GM21737 (cell line): ENCODE results near the gene RPL7A.
"Not testable (repeated sequence)": the region's sequence is repeated elsewhere in the genome, so short reads cannot be mapped to it uniquely, and the experiment has no call there.

Experiments used
- ATAC-seq: cut with Tn5 transposase; IDR thresholded peaks from one replicate; pipeline ENCODE4 v1.9.1; 2021; ENCODE audit warnings: mild to moderate bottlenecking, moderate library complexity; ENCODE audit not compliant: unreplicated experiment

The RPL7A gene

DNA sequence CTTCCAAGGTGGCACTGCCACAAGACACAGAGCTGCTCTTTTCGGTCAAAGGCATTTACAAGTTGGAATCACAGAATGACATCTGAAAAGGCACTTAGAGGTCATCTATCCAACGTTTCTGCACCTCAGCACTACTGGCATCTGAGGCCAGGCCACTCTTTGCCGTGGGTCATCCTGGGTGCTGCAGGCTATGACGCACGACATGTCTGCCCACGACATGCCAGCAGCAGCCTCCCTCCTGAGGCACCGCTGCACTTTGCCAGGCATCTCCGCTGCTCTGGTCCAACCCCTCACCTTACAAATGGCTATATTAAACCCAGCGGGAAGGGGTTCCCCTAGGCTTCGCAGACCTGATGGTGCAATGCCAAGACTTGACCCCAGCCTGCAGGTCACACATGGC lies 19.8 kb downstream of the RPL7A start:
- ATAC-seq = no peak

DNA sequence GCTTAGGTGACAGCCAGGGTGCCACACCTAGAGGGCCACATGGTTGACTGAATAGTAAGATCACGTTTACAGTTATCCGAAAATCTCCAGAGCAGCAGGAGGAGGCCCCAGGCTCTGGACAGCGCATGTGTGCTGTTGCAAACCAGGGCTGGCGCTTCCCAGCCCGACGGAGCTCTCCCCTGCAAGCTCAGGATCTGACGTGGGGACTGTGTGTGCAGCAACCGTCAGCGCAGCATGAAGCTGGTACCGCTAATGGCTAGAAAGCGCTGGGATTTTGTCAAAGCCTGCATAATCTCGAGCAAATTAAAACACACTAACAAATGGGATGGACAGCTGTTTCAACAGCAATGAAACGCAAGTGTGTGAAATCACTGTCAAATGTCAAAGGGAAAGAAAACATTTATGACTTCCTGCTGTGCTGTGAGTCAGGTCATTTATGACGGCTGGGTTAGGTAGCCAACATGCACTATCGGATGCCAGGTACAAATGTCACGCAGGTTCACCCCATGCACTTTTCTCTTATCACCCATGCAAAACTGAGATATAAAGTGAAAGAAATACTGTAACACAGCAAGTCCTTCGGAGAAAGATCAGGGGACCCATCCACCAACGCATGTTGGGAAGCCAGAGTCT lies 20.3 kb downstream of the RPL7A start:
- ATAC-seq = no peak

DNA sequence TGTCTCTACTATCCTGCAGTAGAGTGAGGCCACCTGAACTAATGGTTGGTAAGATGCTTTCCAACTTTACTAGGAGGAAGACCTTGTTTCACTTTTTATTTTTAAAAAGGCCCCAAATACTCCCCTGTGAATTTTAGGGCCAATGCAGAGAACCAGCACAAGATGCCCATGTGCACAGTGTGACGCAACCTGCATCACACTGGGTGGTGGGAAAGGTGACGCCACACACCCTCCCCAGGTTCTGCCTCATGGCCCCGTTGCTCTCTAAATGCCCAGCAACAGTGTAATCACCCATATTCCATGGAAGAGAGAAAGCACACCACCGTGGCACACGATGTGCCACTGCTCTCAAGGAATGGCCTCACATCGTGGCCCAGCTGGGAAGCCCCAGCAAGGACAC lies 21.4 kb downstream of the RPL7A start:
- ATAC-seq = no peak

DNA sequence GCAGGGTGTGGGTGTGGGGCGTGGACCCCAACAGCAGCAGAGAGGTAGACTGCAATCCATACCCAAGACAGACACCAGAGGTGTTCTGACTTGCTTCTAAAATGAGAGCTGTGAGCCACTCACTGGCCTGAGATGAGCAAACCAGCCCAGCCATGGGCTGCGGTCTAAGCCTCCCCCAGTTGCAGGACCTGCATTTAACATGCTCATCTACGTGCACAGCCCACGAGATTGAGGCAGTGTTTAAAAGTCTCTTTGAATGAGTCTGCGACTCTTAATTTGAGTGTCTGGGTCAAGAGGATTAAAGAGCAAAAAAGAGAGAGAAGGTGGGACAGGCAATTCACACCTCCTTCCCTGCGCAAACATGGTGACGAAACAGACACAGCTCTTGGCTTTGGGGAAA lies 21.9 kb downstream of the RPL7A start:
- ATAC-seq = no peak

DNA sequence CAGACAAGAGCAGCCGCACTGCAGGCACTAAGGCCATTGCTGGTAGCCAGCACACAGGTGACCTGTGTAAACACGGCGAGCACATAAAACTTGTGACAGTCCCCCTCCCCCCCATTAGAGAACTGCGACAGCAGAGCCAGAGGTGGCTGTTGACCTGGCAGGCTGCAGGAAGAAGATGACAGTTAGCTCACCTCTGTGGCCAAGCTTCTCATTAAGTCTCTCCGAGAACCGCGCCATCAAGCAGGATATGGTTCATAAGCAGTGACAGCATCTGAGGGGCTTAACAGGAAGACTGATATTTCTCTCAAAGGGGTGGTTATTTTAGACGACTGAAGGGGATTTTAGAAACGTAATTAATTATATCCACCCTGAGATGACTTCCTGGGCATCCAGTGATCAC lies 22.7 kb downstream of the RPL7A start:
- ATAC-seq = no peak

DNA sequence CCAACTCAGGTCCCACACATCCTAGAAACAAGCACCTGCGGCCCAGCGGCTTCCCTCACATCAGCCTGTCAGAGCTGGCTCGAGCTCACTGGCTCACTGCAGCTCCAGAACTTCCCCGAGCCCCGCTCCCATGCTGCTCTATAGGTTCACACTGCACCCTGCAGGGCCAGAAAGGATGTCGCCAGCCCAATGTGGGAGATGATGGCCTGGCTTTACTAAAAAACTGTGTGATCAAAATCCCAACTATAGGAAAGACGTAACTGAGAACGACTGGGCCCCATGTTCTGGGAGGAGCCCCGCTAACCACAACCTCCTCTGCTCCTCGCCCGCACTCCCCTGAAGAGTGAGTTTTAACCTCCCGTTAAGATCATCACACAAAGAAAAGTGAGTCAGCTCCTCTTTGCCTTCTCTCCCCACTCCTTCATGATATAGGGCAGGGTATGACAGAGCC lies 23.3 kb downstream of the RPL7A start:
- no peak for ATAC-seq

DNA sequence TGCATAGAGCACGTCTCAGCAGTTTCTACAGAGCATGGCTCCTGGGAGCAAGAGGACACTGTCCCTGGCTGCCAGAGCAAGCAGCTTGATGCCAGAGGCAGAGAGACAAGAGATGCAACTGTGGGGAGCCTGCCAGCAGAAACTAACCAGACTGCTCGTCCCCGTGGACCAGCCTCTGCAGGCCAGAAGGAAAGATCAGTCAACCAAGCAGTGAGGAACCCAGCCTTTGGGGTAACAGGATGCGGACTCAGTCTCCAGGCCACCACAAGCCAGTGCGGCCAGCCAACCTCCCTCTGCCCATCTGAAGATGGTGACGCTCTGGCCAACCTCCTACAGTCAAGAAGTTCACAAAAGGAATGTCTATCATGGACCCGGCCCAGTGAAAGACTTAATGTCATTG lies 24.1 kb downstream of the RPL7A start:
- no peak for ATAC-seq

DNA sequence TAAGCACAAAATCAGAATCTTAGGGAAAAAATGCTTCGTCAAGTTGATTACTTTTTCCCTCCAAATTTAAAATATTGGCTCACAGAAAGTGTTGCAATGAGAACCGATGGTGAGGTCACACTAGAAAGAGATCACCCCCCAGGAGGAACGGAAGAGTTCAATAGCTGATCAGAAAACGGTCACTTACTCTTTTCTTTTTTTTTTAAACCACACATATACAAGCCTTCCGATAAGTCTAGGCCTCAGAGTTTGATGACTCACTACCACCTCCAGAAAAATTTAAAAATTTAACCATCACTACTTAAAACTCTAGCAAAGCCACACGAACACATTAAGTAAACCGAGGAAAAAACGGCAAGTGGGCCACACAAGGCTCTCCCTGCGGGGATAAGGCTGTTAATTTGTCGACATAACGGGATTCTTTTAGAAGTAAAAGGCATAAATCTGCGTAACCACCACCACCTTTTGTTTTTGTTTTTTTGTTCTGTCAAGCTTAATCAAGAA lies 26.6 kb downstream of the RPL7A start:
- no peak for ATAC-seq

DNA sequence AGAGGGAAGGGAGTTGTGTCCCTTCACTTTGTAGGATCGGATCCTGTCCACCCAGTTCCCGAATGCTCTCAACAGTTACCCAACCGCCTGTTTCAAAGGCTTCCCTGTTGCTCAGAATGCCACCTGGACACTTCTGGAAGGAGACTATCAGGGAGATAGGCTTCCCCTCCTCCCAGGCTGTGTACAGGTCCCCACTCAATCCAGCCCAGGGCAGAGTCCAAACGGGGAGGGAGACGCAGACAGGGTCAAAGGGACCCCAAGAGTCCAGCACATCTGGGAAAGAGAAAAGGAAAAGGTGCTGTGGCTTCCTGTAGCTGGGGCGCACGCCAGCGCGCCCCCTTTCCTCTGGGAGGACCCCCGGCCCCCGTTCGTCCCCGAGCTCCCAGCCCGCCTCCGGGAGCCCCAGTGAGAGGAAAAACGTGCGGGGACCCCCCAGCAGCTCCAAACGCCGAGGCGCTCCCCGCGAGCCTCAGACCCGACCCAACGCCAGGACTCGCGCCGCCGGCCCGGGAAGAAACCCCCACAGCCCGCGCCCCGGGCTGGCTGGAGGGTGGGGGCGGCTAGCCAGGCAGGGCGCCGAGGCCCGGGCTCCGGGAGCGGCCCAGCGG lies 27.2 kb downstream of the RPL7A start:
- peak; percentile 3 for ATAC-seq

DNA sequence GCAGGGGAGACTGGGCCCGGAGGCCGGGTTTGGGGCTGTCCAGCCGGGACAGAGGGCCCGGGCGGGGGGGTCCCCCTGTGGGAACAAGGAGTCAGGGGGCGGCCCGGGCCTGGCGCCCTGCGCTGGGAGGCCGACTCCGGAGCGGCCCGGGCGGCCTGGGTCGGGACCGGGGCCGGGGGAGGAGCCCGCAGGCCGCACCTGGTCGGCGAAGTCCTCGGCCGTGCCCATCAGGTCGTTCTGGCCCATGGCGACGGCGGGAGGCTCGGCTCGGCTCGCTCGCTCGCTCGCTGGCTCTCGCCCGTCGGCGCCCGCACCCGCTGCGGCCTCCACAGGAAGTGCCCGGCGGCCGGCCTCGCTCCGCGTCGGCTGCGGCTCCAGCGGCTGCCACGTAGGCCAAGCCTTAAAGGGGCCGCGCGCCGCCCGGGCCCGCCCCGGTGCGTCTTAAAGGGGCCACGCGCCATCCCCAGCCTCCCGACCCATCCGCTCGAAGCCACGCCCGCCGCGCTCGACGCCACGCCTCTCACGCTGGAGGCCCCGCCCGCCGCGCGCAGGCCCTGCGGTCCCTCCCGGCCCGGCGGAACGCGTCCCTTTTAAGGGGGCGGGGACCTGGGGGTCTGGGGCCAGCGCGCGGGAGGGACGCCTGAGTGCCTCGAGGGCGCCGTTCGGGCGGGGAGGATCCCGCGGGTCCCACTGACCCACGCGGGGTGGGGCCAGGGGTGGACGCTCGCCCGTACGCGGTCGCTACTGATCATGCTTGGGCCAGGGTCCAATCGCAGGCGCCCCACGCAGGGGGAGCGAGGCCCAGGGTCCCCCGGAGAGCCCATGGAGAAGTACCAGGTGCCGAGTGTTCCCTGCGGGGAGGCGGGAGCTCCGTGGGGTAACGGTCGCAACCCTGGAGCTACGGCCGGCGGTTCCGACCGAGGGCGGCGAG lies 28.0 kb downstream of the RPL7A start, which contains the start of the genes STKLD1 and SURF4:
TSS of gene STKLD1 (plus strand) at position 643 of the 931 bp plus-strand sequence. CDS start at position 751, 108 bp downstream.
TSS of gene SURF4 (minus strand) at position 337 of the 931 bp plus-strand sequence. CDS start at position 246, 91 bp downstream.
- ATAC-seq = peak; percentile 88

DNA sequence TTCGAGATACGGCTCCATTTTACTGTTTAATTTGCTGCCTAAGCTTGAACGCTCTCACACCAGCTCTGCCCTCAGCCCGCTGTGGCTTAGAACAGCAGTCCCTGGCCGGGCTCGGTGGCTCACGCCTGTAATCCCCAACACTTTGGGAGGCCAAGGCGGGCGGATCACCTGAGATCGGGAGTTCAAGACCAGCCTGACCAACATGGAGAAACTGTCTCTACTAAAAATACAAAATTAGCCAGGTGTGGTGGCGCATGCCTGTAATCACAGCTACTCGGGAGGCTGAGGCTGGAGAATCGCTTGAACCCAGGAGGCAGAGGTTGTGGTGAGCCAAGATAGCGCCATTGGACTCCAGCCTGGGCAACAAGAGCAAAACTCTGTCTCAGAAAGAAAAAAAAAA lies 29.3 kb downstream of the RPL7A start:
- not testable (repeated sequence) for ATAC-seq

DNA sequence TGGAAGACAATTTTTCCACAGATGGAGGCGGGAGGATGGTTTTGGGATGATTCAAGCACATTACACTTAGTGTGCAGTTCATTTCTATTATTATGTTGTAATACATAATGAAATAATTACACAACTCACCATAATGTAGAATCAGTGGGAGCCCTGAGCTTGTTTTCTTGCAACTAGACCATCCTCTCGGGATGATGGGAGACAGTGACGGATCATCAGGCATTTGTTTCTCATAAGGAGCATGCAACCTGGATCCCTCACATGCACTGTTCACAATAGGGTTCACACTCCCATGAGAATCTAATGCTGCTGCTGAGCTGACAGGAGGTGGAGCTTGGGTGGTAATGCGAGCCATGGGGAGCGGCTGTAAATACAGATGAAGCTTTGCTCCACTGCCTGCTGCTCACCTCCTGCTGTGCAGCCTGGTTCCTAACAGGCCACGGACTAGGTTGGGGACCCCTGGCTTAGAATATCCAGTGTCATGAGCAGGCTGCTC lies 29.8 kb downstream of the RPL7A start:
- ATAC-seq = no peak

DNA sequence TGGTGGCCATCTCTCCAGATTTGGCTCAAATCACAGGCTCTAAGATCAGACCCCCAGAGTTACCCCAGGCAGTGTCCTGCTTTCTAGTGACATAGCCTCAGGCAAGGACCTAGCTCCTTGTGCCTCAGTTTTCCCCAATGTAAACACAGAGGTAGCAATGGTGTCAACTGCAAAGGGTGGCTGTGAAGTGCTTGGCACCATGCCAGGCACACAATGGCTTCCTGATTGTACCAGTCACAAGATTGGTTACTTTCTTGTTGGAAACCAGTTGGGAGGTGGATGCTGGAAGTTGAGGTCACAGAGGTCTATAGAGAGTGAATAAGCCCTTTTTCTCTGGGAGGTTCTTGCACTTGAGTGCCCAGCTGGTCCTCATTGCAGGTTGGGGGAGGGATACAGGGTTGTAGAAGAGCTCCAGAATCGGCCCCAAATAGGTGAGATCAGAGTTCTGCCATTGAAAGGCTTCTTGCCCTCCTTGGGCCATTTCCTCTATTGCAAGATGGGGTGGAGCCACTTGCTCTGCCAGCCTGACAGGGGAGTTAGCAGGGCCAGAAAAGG lies 30.5 kb downstream of the RPL7A start:
- no peak for ATAC-seq

DNA sequence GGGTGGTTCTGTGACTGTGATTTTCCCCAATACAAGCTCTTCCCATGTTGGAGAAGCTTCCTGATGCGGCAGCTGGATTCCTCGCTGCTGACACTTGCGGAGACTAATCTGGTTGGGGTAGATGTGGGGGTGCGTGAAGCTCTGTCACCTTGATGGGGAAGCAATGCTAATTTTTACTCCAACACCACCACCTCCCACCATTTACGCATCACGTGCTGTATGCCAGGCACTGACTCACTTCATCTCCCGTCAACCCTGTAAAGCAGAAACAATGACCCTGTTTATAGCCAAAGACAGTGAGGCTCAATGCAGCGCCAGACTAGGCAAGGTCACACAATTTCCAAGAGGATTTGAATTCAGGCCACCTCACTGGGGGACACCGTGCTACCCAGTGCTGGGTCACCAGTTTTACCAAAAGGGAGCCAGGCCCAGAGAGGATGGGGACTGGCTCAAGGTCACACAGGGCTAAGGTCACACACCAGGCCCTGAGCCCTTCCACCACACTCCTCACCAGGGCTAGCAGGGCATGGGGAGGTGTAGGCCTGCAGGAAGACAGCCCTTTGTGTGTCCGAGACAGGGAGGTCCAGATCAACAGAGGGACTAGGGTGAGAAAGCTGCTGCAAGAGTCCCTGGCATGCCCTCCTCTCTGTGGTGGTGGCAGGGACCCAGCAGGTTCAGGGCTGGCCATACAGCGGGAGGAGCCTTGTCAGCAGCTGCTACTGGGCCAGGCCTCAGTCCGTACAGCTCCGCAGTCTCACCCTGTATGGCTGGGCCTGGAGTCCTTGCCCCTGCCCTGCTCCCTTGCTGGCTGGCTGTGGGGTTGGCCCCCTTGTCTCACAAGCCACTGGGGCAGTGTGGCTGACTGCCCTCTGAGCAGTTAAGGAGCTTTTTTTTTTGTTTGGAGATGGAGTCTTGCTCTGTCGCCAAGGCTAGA lies 31.4 kb downstream of the RPL7A start:
- ATAC-seq = no peak

DNA sequence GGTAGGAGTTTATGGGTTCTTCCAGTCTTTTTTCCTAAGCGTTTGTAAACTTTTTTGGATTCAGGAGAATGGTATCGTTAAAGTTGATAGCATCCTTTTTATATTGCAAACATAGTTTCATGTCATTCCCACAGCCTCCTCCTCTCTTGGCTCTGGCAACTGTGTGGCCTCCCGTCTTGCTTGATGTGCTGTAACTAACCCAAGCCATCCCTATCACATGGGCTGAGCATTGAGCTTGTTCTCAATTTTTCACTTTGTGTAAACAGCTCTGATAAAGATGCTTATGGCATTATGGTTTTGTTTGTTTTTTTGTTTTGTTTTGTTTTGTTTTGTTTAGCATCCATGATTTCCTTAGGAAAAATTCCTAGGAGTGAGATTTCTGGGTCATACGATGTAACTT lies 32.7 kb downstream of the RPL7A start:
- ATAC-seq = no peak

DNA sequence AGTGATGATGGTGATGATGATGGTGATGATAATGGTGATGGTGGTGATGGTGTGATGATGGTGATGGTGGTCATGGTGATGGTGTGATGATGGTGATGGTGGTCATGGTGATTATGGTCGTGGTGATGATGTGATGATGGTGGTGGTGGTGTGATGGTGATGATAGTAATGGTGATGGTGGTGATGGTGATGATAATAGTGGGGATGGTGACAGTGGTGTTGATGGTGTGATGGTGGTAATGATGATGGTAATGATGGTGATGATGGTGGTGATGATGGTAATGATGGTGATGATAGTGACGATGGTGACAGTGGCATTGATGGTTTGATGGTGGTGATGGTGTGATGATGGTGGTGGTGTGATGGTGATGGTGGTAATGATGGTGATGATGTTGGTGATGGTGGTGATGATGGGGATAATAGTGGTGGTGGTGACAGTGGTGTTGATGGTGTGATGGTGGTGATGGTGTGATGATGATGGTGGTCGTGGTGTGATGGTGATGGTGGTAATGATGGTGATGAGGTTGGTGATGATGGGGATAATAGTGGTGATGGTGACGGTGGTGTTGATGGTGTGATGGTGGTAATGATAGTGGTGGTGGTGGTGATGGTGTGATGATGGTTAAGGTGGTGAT lies 34.6 kb downstream of the RPL7A start:
- no peak for ATAC-seq

DNA sequence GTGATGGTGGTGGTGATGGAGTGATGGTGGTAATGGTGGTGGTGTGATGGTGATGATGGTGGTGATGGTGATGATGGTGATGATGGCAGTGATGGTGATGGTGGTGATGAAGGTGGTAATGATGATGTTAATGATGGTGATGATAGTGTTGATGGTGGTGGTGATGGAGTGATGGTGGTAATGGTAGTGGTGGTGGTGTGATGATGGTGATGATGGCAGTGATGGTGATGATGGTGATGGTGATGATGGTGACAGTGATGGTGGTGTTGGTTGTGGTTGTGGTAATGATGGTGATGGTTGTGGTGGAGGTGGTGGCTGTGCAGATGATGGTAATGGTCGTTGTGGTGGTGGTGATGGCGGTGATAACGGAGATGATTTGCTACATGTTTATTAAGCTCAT lies 35.4 kb downstream of the RPL7A start:
- no peak for ATAC-seq

DNA sequence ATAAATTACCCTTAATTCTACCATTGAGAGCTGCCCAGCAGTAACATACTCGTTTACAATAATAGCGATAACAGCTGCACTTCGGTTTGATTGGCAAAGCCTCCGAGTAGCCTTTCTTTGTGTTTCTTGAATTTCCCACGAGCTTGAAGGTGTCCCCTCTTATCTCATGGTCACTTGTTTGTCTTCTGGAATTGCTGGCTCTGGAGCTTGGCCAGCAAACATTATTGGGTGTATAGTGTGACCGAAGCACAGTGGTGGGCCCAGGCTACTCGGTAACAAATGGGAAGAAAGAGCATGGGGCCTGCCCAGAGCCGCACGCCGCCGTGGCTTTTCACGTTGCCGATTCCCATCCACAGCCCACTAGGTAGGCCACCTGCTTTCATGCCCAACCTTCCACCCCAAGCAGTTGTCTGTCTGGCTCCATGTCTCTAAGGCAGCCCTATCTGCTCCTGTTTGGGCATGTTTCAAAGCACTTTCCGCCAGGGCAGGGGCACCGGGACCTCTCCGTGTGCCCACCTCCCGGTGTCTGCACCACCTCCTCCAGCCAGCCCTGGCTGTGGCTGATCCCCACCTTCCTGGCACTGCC lies 36.8 kb downstream of the RPL7A start:
- ATAC-seq = no peak

DNA sequence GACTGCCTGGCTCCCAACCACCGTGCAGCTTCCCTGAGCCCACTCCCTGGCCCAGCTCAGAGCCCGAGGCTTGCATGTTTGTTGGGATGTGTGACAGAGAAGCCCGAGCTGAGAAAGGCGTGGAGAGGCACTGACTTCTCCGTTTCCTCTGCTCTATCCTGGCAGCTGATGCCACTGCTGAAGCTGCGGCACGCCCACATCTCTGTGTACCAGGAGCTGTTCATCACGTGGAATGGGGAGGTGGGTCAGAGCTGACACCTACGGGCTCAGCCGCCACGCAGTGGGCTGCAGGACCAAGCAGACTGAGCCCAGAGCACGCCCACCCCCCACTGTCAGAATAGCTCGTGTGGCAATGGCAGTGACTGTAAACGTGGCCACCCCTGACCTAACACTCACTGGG lies 37.4 kb downstream of the RPL7A start:
- no peak for ATAC-seq
